Vein endothelial cell (primary cell): ENCODE data around the gene TSPAN32. TPM values are rescaled to one million over a fixed set of nuclear protein-coding genes. Genes with fewer than 3 reads are reported as not detected.

ENCODE experiments used
- small RNA-seq: library from RNA; depleted of rRNA; stranded (forward); fragments of <200 nt; gene quantifications from one replicate; pipeline ENCODE3, GENCODE V24; 2012
- total RNA-seq: library from RNA; depleted of rRNA; stranded (reverse); fragments of >200 nt; gene quantifications from 2 replicates; pipeline ENCODE4 v1.2.3, GENCODE V29; 2012

TSPAN32 gene, protein sequence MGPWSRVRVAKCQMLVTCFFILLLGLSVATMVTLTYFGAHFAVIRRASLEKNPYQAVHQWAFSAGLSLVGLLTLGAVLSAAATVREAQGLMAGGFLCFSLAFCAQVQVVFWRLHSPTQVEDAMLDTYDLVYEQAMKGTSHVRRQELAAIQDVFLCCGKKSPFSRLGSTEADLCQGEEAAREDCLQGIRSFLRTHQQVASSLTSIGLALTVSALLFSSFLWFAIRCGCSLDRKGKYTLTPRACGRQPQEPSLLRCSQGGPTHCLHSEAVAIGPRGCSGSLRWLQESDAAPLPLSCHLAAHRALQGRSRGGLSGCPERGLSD
- total RNA-seq: not detected in 2 replicates

DNA sequence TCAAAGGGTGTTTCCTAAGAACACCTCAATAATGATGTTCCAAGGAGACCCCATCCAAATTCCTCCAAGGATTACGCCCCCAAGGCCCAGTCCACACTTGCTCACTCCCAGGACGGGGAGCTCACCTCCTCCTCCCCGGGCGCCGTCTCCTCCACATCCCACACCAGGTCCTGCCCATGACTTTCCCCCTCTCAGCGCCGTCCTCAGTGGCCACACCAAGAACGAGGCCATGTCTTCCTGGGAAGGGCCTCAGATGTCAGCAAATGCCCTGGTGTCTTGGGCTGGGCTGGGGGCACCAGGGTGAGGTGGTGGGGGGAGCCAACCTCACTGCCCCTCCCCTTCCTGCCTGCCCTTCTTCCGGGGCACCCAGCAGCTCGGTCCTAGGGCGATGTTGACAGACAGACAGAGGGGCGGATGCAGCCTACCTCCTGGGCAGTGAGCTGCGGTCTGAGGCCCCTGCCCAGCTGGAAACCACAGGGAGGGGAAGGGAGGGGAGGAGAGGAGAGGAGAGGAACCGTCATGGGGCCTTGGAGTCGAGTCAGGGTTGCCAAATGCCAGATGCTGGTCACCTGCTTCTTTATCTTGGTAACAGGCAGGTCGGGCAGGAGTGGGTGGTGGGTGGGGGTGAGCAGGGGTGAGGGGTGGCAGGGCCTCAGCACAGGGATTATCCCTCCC, at the start of gene TSPAN32, which contains the start of gene C11orf21:
Gene TSPAN32 (plus strand): TSS at position 383 of the 675 bp plus-strand sequence. CDS start 137 bp downstream, at position 520.
Gene C11orf21 (minus strand): TSS at position 288 of the 675 bp plus-strand sequence. CDS start 110 bp downstream, at position 178.

GRCh38 chr11:2270322-2271076, 31.3 kb upstream of the TSPAN32 start, which contains the start of gene ASCL2:
ASCL2 (minus strand) TSS chr11:2270588; CDS start chr11:2270332, 256 bp downstream.

Small RNA genes within 50 kb of the gene (small RNA-seq; reads per million reads assigned to genes)
- gene RNU6-878P: not detected

Other genes starting within 250 kb of the TSPAN32 start
- gene IGF2, start 162.6 kb upstream of the TSPAN32 start, total RNA-seq: 17.8 and 22.2 TPM in 2 replicates
- not detected in 2 replicates for gene INS, start 140.8 kb upstream of the TSPAN32 start, total RNA-seq
- under 0.01 TPM in 1 of 2 replicates, not detected in the other for gene TH, start 130.2 kb upstream of the TSPAN32 start, total RNA-seq
- not detected in 2 replicates for gene ASCL2, start 31.4 kb upstream of the TSPAN32 start, total RNA-seq
- not detected in 2 replicates for gene C11orf21, start 95 bp upstream of the TSPAN32 start, total RNA-seq
- gene CD81, start 75.3 kb downstream of the TSPAN32 start, total RNA-seq: 207 and 263 TPM in 2 replicates
- 43.1 and 59.8 TPM in 2 replicates for gene TSSC4, start 98.7 kb downstream of the TSPAN32 start, total RNA-seq
- not detected in 2 replicates for gene TRPM5, start 142.5 kb downstream of the TSPAN32 start, total RNA-seq
- gene KCNQ1, start 143.0 kb downstream of the TSPAN32 start, total RNA-seq: under 0.01 TPM in 1 of 2 replicates, not detected in the other